ENCODE measurements around the gene PLD6.

- TF ChIP-seq CTCF (IDR thresholded peaks at IDR 0.05) = no peak
- no peak for TF ChIP-seq EP300 (IDR thresholded peaks at IDR 0.05)
- no peak for TF ChIP-seq POLR2AphosphoS5 (IDR thresholded peaks at IDR 0.05)
- TF ChIP-seq POLR2A (IDR thresholded peaks at IDR 0.05) = no peak
Observed at GRCh38 chr17:17242246-17242645, 36.1 kb upstream of the PLD6 start.

Measured in upper lobe of left lung (tissue), 4 donors.